ENCODE data around the gene PLAGL2.
"Not testable (repeated sequence)": the region's sequence is repeated elsewhere in the genome, so short reads cannot be mapped to it uniquely, and the experiment has no call there.

Gene PLAGL2, protein sequence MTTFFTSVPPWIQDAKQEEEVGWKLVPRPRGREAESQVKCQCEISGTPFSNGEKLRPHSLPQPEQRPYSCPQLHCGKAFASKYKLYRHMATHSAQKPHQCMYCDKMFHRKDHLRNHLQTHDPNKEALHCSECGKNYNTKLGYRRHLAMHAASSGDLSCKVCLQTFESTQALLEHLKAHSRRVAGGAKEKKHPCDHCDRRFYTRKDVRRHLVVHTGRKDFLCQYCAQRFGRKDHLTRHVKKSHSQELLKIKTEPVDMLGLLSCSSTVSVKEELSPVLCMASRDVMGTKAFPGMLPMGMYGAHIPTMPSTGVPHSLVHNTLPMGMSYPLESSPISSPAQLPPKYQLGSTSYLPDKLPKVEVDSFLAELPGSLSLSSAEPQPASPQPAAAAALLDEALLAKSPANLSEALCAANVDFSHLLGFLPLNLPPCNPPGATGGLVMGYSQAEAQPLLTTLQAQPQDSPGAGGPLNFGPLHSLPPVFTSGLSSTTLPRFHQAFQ

DNA sequence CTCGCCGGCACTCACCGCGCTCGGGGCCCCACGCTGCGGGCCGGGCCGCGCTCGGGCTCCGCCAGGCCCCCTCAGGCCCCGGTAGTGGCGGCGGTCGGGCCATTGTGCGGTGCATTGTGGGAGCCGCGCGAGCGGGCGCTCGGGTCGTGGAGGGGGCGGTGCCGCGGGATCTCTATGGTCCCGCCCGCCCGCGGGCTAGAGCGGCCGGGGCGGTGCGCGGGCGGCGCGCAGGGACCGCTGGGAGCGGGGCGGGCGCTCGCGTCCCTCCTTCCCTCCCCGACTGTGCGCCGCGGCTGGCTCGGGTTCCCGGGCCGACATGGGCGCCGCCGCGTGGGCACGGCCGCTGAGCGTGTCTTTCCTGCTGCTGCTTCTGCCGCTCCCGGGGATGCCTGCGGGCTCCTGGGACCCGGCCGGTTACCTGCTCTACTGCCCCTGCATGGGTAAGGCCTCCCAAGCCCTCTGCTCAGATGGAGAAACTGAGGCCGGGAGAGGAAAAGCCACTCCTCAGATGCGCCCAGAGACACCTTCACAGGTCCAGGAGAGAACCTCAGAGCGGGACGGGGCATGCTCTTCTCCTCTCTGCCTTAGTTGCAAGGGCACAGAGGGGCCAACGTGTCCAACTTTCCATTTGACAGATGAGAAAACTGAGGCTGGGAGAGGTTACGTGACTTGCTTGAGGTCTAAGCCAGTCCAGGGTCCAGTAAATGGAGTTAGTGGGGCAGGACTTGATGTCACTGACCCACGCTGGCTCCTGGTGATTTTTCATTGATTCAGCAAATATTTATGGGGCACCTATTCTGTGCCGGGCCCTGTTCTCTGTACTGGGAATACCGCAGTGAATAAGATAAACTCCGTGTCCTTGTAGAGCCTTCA, at the start of gene PLAGL2, which contains the start of gene POFUT1:
TSS of gene PLAGL2 (minus strand) at position 118 of the 873 bp plus-strand sequence. CDS start 5,565 bp downstream, outside the sequence.
TSS of gene POFUT1 (plus strand) at position 255 of the 873 bp plus-strand sequence. CDS start at position 317, 62 bp downstream.
- peak; percentile 88 for DNase-seq

DNA sequence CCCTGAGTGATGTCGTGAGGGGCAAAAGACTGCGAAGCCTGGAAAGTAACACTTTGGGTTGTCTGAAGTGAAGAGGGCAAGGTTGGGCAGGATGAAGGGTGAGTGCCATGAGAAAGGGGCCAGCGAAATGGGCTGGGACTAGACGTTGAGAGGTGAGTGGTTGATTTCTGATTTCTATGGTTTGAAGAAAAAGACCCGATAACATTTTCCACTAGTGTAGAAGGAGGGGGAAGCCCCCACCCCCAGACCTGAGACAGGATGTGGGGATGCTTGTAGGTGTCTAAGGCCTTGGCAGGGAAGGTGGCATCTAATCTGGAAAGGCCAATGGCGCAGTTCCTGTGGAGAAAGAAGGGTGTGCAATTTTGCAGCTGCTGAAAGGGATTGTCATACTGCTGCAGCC, 44.6 kb upstream of the PLAGL2 start:
- DNase-seq: no peak

DNA sequence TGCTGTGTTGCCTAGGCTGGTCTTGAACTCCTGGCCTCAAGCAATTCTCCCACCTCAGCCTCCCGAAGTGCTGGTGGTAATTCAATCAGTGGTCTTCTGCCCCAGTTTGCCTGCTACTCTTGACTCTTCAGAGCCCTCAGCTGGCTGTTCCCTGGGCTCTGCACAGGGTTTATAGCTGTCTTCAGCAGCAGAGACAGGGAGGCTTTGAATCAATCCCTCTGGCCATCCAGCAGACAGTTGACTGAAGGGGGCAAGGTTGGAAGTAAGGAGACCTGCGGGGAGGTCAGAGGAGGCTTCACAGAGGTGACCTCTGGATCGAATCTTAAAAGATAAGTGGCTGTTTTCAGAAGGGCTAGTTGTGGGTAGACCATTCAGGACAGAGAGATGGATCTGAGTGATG, 43.9 kb upstream of the PLAGL2 start:
- no peak for DNase-seq

DNA sequence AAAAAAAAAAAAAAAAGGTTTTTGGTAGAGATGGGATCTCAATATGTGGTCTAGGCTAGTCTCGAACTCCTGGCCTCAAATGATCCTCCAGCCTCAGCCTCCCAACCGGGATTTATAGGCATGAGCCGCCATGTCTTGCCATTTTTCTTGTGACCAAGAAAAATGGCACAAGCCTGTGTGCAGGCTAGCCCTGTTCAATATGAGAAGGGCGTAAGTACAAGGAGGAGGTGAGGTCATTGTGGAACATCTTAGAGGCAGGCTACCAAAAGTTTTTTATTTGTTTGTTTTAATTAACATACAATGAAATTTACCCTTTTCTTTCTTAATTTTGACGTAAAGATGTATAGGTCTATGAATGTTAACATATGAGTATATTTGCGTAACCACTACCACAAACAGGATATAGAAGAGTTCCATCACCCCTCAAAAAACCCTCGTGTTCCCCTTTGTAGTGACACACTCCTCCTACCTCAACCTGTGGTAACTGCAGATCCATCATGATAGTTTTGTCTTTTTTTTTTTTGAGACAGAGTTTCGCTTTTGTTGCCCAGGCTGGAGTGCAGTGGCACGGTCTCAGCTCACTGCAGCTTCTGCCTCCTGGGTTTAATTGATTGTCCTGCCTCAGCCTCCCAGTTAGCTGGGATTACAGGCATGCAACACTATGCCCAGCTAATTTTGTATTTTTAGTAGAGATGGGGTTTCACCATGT, 41.6 kb upstream of the PLAGL2 start:
- DNase-seq: no peak

DNA sequence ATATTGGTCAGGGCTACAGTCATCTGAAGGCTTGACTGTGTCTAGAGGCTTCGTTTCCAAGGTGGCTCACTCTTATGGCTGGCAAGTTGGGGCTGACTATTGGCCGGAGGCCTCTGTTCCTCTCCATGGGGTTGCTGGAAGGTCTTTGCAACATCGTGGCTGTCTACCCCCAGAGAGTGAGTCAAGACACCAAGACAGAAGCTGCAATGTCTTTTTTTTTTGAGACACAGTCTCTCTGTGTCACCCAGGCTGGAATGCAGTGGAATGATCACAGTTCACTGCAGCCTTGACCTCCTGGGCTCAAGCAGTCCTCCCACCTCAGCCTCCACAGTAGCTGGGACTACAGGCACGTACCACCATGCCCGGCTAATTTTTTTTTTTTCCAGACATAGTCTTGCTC, 40.5 kb upstream of the PLAGL2 start:
- no peak for DNase-seq

DNA sequence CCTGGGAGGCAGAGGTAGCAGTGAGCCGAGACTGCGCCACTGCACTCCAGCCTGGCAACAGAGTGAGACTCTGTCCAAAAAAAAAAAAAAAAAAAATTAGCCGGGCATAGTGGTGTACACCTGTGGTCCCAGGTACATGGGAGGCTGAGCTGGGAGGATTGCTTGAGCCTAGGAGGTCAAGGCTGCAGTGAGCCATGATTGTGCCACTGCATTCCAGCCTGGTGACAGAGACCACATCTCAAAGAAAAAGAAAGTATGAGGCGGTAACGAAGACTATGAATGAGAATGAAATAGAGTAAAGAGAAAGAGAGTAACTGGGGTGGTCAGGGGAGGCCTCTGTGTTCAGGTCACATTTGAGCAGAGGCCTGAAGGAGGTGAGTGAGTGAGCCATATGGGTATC, 38.7 kb upstream of the PLAGL2 start:
- not testable (repeated sequence) for DNase-seq

DNA sequence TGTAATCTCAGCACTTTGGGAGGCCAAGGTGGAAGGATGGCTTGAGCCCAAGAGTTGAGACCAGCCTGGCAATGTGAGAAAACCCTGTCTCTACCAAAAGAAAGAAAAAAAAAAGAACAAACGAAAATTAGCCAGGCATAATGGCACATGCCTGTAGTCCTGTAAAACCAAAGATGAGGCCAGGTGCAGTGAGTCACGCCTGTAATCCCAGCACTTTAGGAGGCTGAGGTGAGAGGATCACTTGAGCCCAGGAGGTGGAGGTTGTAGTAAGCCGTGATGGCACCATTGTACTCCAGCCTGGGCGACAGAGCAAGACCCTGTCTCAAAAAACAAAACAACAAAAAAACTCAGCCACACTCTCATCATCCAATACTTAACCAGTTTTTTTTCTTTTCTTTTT, 37.4 kb upstream of the PLAGL2 start:
- no peak for DNase-seq

DNA sequence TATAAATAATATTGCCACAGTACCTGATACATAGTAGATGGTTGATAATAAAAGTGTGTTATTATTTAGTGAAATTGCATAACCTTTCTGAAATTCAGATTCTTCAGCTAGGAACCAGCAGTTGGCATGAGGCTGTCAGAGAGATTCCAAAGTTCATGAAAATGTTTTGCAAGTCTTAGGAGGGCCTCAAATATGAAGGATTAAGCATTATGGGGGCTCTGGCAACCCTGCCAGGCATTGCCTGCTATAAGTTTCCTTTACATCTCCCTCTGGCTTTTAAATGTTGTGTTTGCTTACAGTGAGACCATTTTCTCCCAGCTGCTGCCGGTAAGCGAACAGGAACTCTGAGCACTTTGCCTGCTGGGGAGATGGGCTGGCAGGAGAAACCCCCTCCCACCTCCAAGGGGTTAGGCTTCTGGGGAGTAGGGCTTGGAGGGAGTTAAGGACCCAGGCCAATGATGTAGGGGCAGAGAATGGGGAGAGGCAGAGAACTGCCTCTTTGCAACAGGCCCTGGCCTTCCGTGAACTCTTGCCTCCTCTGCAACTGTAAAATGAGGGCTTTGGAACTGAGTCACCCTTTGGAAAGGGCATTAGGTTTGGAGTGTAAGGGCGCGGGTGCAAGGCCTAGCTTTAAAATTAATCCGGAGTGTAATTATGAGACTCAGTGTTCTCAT, 36.7 kb upstream of the PLAGL2 start:
- DNase-seq: peak; percentile 10

DNA sequence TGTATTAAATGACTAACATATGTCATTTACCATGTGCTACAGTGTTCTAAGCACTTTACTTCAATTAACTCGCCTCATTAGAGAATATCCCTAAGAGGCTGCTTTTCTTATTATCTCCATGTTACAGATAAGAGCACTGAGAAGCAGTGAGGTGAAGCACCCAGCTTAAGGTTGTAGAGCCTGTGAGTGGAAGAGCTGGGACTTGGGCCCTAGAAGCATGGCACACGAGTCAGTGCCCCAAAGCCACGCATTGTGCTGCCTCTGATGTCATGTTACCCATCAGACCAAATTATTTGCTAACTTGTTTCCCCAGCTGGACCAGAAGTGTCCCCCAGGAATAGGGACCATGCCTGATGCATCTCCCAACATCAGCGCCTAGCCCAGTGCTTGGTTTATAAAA, 34.3 kb upstream of the PLAGL2 start:
- DNase-seq: no peak

DNA sequence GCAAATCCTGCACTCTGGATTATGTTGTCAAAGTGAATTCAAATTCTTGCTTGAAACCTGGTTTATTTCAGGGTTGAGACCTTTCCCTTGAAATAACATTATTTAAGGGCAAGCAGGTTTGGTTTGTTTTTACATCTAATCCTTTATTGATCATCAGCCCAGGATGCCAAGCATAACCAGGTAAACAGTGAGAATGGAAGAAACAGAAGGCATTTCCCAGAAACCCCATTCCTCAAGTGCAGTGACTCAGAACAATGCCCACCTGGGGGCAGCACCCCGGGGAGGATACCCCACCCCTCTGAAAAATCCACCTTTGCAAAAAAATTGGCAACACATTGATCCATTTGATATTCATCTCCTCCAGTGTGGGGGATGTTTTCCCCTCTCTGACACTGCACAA, 32.7 kb upstream of the PLAGL2 start:
- no peak for DNase-seq

DNA sequence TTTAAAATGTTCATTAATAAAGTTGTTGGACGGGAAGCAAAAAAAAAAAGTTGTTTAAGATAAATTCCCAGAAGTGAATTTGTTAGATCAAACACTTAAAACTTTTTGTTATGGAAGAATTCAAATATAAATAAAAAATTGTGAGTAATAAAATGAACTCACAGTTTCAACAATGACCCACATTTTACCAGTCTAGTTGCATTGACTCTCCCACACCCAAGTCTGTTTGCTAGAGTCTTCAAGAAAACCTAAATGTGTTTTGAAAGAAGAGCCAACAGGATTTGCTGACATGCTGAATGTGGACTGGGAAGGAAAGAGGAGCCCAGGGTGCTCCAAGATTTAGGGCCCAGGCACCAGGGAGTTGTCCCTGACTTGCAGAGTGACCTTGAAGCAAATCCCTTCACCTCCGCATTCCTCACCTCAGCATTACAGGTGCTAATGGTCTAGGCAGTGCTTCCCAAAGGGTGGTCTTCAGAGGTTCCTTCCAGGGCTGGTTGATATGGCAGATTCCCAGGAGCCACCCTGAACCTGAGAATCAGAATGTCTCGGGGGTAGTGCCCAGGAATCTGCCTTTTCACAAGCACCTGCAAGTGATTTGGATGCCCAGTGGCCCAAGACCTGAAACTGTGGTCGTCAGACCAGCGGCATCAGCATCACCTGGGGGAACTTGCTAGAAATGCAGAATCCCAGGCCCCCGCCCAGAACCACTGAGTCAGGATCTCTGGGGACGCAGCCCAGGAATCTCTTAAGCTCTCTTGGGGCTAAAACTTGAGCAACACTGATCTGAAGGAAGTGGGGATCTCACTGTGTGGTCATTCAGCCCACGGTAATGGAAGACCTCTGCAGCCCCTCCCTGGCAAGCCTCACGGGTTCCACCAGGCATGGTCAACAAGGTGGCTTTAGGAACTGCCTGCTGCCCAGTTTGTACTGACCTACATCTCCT, 31.2 kb upstream of the PLAGL2 start:
- no peak for DNase-seq

DNA sequence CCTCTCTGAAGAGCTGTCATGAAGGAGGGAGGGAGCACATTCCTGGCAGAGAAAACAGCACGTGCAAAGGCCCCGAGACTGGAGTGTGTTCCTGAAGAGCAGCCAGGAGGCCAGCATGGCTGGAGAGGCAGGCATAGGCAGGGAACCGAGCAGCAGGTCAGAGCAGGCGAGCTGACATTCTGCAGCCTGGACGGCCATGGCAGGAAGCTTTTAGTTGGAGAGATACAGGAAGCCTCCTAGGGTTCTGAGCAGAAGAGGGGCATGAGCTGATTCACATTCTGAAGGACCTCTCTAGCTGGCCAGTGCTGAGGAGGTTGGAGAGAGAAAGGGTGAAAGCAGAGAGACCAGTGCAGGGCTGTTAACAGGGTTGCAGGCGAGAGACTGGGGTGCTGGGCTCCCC, 29.9 kb upstream of the PLAGL2 start:
- no peak for DNase-seq

DNA sequence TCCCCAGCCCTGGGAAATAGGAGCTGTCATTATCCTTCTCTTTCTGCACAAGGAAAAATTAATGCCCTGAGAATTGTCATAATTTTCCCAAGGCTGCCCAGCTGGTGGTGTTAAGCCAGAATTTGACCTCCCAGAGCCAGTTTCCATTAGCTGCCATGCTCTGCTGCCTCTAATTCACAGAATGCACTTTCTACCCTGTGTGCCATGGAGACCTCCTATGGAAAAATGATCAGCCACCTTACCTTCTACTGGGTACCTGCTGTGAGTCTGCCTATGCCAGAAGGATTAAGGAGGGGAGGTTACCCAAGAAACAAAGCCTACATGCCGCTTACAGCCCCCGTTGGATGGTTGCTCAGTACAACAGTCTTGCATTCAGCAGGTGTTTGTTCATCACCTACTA, 29.3 kb upstream of the PLAGL2 start:
- no peak for DNase-seq

DNA sequence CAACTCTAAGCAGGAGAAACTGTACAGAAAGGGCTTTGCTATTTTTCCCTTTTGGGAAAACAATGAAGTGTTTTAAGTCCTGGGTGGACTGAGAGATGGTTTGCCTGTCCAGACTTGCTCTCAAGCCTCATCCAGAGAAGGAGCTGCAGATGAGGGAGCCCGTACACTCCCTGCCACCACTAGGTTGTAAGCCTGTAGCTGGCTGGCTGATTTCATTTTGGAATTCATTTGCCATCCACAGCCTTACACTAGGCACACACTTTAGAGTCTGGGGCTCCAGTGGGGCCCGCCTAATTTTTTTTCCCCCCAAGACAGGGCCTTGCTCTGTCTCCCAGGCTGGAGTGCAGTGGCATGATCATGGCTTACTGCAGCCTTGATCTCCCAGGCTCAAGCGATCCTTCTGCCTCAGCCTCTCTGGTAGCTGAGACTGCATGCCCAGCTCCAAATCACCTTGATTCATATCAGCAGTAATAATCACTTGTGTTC, 28.5 kb upstream of the PLAGL2 start:
- DNase-seq: no peak

DNA sequence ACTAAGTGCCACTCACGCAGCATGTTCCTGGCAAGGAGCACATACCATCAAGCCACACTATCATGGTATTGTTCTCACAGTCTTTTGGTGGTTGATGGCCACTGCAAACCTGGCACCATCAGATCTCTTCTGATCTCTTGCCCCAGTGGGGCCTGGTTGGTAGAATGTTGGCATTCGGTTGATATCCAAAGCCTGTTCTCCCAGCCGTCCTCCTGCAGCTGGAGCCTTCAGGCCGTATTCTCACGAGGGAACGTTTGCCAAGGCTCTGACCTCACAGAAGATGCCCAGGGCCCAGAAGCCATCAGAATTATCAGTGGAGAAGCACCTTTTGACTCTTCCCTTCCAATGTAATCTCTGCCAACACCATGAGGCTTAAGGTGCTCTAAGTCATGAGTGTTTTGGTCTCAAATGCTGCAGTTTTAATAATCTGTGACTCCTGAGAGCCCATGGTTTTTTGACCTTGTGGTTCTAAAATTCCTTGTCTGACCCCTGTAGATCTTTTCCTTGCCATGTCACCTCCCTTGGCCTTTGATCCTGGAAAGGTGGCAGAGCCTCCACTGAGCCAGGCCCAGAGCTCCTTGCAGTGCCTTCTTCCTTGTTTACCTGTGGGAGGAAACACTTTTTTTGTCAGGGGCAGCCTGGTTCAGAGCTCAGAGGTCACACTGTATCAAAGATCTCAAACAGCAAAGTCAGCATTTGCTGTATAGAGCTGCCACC, 27.9 kb upstream of the PLAGL2 start:
- DNase-seq: no peak

DNA sequence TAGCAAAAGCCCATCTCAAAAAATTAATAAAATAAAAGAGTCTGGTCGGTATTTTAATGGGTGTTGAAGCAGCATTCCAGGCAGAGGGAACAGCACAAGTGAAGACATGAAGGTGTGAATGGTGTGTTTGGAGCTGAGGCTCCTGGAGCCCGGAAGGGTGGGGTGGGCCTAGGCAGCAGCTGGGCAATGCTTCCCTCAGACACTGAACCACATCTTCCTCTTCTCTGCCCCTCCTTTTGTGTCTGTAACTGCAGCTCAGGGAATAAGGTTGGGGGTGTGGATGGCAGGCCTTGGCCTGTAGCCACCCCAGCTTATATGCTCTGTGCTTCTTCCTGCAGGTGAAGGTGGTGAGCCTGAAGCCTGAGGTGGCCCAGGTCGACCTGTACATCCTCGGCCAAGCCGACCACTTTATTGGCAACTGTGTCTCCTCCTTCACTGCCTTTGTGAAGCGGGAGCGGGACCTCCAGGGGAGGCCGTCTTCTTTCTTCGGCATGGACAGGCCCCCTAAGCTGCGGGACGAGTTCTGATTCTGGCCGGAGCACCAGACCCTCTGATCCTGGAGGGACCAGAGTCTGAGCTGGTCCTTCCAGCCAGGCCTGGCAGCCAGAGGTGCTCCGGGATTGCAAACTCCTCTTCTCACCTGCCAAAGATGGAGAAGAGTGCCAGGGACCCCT, 26.7 kb upstream of the PLAGL2 start:
- no peak for DNase-seq

DNA sequence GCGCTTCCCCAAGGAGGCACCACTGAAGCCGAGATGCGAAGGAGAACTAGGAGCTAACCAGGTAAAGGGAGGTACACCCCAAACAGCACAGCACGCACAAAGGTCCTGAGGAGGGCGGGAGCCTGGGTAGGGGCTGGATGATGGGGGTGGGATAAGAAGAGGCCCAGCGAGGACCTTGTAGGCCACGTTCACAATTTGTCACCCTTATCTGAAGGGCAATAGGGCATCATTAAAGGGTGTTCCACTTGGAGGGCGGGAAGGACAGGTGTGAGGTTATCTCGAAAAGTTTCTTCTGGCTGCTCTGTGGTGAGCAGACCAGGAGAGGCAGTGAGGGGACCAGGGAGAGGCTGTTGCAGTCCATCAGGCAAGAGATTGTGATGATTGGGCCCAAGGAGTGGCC, 25.7 kb upstream of the PLAGL2 start:
- DNase-seq: no peak

DNA sequence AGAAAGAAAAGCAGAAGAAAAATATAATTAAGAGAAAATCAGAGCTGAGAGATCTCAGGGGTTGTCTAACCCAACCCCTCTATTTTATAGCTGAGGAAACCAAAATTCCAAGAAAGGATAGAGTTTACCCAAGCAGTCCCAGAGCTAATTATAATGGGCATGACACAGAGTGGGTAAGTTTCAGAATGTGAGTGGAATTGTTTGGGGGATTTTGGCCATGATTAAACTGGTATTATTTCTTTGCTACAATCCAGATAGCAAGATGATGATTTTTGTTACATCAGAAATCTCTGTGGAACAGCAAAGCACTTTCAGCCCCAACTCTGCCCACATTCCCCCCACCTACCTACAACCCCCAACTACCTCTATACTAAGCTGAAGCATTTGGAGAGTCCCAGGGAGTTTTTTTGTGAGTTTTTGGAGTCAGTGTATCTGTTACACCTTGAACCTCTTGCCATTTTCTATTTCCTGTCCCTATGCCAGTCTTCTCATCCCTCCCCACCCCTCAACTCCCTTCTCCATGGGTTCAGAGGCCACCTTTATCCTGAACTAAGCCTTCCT, 24.9 kb upstream of the PLAGL2 start:
- DNase-seq: no peak

DNA sequence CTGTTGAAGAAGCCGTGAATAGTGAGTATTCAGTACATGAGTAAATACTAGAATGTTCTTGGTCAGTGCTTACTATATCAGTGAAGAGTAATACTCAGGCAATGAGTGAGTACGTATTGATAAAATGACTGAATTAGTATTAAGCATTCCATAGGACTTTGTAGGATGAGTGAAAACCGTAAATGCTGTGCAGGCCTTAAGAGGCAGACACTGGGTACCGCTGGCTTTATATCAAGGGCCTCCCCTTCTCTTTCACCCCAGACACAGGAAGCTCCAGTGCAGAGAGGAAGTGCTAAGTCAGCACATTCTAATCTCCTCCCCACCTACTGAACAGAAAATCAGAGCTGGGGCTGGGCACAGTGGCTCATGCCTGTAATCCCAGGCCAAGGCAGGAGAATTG, 24.3 kb upstream of the PLAGL2 start:
- no peak for DNase-seq

DNA sequence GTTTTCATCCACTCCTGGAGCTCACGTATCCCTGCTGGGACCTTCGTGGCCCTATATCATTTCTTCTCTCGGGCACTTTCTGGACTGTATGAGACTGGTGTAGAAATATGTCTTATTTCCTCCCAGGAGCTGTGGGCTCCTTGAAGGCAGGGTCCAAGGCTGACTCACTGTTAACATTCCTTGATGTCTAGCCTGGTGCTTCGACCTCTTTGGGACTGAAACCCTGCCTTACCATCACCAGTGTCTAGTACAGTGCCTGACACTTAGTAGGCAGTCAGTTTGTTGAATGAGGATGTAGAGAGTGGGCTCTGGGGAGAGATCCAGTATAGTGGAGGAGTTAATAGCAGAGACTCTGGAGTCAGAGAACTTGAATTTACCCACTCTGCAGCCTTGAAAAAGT, 23.7 kb upstream of the PLAGL2 start:
- no peak for DNase-seq

Data from HCEC 1CT (cell line).